Upper lobe of left lung (tissue), 6 donors: ENCODE data around the gene PNPLA7. TPM values are rescaled to one million over a fixed set of nuclear protein-coding genes. Genes with fewer than 3 reads are reported as not detected.

Experiments
- ATAC-seq, 2 donors: fragments of 200-7000 bp; cut with Tn5 transposase; one replicate each; pipeline ENCODE4 v1.9.1; 2022; ENCODE audit warnings: mild to moderate bottlenecking in 2 of 2, moderate library complexity in 2 of 2; ENCODE audit not compliant: low FRiP score in 2 of 2
- DNase-seq, 2 donors: peaks; one replicate each; pipeline ENCODE4 v3.0.0-alpha.2; 2019 to 2020
- H3K27ac ChIP-seq, 4 donors: fragments of 200-600 bp; sonication (generic); one replicate each; pipeline ENCODE4 v1.5.1; 2016 to 2019
- H3K27me3 ChIP-seq, 4 donors: fragments of 200-600 bp; sonication (generic); one replicate each; pipeline ENCODE4 v1.5.1; 2017 to 2019
- H3K36me3 ChIP-seq, 4 donors: fragments of 200-600 bp; sonication (generic); one replicate each; pipeline ENCODE4 v1.5.1; 2016 to 2019
- H3K4me1 ChIP-seq, 4 donors: fragments of 200-600 bp; sonication (generic); one replicate each; pipeline ENCODE4 v1.5.1; 2018 to 2019
- H3K4me3 ChIP-seq, 4 donors: fragments of 200-600 bp; sonication (generic); one replicate each; pipeline ENCODE4 v1.5.1; 2017 to 2019; ENCODE audit warnings: mild to moderate bottlenecking in 2 of 4, moderate library complexity in 1 of 4
- H3K9me3 ChIP-seq, 4 donors: fragments of 200-600 bp; sonication (generic); one replicate each; pipeline ENCODE4 v1.5.1; 2018 to 2019
- CTCF ChIP-seq, 6 experiments: fragments of 450-650 bp in 4 of 6; fragments of 200-600 bp in 2 of 6; sonication (generic) in 2 of 6; IDR thresholded peaks; one replicate each; pipeline ENCODE4 v1.5.1; 2016 to 2019; ENCODE audit warnings: antibody characterized with exemption in 6 of 6
- EP300 ChIP-seq, 4 donors: sonication (generic); formaldehyde crosslinking; IDR thresholded peaks; one replicate each; pipeline ENCODE4 v1.5.1; 2017; ENCODE audit warnings: antibody characterized with exemption in 4 of 4, control low read depth in 2 of 4
- POLR2A ChIP-seq, 4 donors: fragments of 450-650 bp; IDR thresholded peaks; one replicate each; pipeline ENCODE4 v1.5.1; 2016 to 2017; ENCODE audit warnings: antibody characterized with exemption in 4 of 4, mild to moderate bottlenecking in 2 of 4
- POLR2AphosphoS5 ChIP-seq, 2 donors: sonication (generic); formaldehyde crosslinking; IDR thresholded peaks; one replicate each; pipeline ENCODE4 v1.5.1; 2017; ENCODE audit warnings: antibody characterized with exemption in 2 of 2
- WGBS, 2 donors: methylation state at CpG; one replicate each; pipeline ENCODE4 v1.1.5; 2017 to 2018; 5-methylcytosine and 5-hydroxymethylcytosine counted together
- total RNA-seq, 6 donors: library from RNA; depleted of rRNA in 4 of 6; stranded (reverse); fragments of >200 nt in 4 of 6; gene quantifications; one replicate each; pipeline versions ENCODE4 v1.1.0 to v1.2.1, GENCODE V29; 2016 to 2021
- donor health status: DM: no; HTN: no; CAD: no; lungs with moderate emphysema.
- donor health status: DM: no; HTN: yes; CAD: no; lungs with severe emphysema.

PNPLA7 gene
- total RNA-seq, 6 donors from 2014 or later = 6.0 to 104 (median 14.0) TPM

DNA sequence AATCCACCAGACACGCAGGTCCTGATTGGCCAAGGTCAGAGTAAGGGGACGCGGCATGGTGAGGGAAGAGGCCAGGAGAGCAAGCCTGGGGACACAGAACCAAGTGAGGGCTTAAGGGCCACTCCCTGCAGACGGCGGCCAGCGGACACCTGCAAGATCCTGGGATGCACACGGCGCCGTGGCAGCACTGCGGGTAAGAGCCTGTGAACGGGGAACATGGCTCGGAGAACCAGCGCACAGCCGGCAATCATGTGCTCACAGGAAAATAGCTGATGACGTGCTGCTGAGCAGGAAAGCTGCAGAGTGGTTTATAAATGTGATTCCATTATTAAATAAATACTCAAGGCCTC is 64.1 kb downstream of the PNPLA7 start:
- H3K9me3 ChIP-seq = no peaks in the 10 kb centered on the region
- H3K4me1 ChIP-seq = no peaks in the 10 kb centered on the region
- no peak for ATAC-seq
- no peak overlapping the region for H3K27ac ChIP-seq
- TF ChIP-seq POLR2A (IDR thresholded peaks at IDR 0.05) (no peak), POLR2AphosphoS5 (IDR thresholded peaks at IDR 0.05) (no peak), EP300 (IDR thresholded peaks at IDR 0.05) (no peak), CTCF (IDR thresholded peaks at IDR 0.05) (no peak)
- H3K27me3 ChIP-seq = no peaks in the 10 kb centered on the region
- DNase-seq = peak in 1 of 2 donors; percentile 46
- H3K4me3 ChIP-seq = no peak overlapping the region
- H3K36me3 ChIP-seq = no peaks in the 10 kb centered on the region
- 87 to 92% methylated on average over 14 to 15 of the region's 15 CpGs for WGBS, 2 donors

- 85 to 86% methylated on average over 12 to 26 of the region's 26 CpGs for WGBS, 2 donors
- Histone ChIP-seq H3K4me3 (no peak overlapping the region), H3K9me3 (no peaks in the 10 kb centered on the region), H3K36me3 (no peaks in the 10 kb centered on the region), H3K27me3 (no peaks in the 10 kb centered on the region), H3K4me1 (no peaks in the 10 kb centered on the region), H3K27ac (no peak overlapping the region)
- ATAC-seq = peak in 1 of 2 donors; percentile 7
- peak in 1 of 2 donors; percentile 70 for DNase-seq
- TF ChIP-seq POLR2A (IDR thresholded peaks at IDR 0.05) = no peak
- no peak for TF ChIP-seq CTCF (IDR thresholded peaks at IDR 0.05)
- no peak for TF ChIP-seq EP300 (IDR thresholded peaks at IDR 0.05)
- no peak for TF ChIP-seq POLR2AphosphoS5 (IDR thresholded peaks at IDR 0.05)
Observed at GRCh38 chr9:137485343-137486140, 64.7 kb downstream of the PNPLA7 start.

- no peak overlapping the region for H3K27ac ChIP-seq
- peak in 1 of 2 donors; percentile 65 for DNase-seq
- no peak for TF ChIP-seq POLR2A (IDR thresholded peaks at IDR 0.05)
- no peak for TF ChIP-seq POLR2AphosphoS5 (IDR thresholded peaks at IDR 0.05)
- no peak for TF ChIP-seq EP300 (IDR thresholded peaks at IDR 0.05)
- TF ChIP-seq CTCF (IDR thresholded peaks at IDR 0.05) = no peak
- H3K4me1 ChIP-seq = no peaks in the 10 kb centered on the region
- no peaks in the 10 kb centered on the region for H3K36me3 ChIP-seq
- H3K9me3 ChIP-seq = no peaks in the 10 kb centered on the region
- H3K27me3 ChIP-seq = no peaks in the 10 kb centered on the region
- no peak overlapping the region for H3K4me3 ChIP-seq
- ATAC-seq = no peak
- 85 to 91% methylated on average over 7 to 17 of the region's 27 CpGs for WGBS, 2 donors
Observed at GRCh38 chr9:137484551-137485315, 65.5 kb downstream of the PNPLA7 start.

DNA sequence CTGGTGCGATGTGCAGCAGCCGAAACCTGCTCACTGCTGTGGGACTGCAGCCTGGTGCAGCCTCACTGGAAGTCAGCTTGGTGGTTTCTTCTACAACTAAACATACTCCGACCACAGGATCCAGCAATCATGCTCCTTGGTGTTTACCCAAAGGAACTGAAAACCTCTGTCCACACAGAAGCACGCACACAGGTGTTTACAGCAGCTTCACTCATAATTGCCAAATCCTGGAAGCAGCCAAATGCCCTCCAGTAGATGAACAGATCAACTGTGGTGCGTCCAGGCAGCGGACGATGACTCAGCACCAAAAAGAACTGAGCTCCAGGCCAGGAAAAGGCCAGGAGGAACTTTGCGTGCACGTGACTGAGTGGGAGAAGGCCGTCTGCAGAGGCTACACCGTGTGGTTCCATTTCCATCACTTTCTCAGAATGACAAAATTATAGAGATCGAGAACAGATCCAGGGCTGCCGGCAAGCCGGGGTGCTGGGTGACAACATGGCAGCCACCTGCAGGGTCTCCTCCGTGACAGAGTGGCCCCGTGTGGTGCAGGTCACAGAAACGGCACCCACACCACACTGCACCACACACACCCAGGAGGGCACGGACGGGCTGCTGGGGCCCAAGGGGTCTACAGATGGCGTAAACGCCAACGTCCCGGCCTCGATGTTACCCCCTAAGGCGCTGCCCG is 68.0 kb downstream of the PNPLA7 start:
- Histone ChIP-seq H3K9me3 (no peaks in the 10 kb centered on the region), H3K36me3 (no peaks in the 10 kb centered on the region), H3K4me3 (no peak overlapping the region), H3K27me3 (no peaks in the 10 kb centered on the region), H3K4me1 (no peaks in the 10 kb centered on the region), H3K27ac (no peak overlapping the region)
- TF ChIP-seq POLR2AphosphoS5 (IDR thresholded peaks at IDR 0.05) (no peak), EP300 (IDR thresholded peaks at IDR 0.05) (no peak), POLR2A (IDR thresholded peaks at IDR 0.05) (no peak), CTCF (IDR thresholded peaks at IDR 0.05) (no peak)
- DNase-seq (peak; percentile 54 to 72), ATAC-seq (peak in 1 of 2 donors; percentile 71)
- 74 to 78% methylated on average over 20 to 26 of the region's 26 CpGs for WGBS, 2 donors
